ENCODE data around the gene WWOX.
A peak's percentile ranks its signal among the peaks of the same experiment; 100 is the strongest.

Gene WWOX

GRCh38 chr16:78770353-78771091 is 671.1 kb downstream of the WWOX start:
- DNase-seq (ENCODE audit: low spot score) = peak; percentile 42

DNA sequence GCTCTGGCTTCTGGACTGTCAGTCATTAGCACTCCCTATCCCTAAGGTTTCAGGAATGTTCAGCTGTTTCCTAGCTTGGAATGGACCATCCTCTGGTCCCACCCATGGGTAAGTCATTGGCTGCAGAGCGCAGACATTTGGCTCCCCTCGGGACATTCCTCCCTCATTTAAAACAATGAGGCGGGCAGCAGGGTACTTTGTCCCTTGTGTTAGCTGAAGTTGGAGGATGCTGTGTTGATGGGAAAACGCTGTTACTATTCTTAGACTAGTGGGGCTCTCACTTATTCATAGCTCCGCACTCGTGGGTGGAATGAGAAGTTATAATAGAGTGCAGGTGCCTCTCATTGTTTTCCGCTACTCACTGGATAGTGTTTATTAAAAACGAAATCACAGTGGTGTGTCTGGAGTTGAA is 673.8 kb downstream of the WWOX start:
- no peak for DNase-seq (ENCODE audit: low spot score)

DNA sequence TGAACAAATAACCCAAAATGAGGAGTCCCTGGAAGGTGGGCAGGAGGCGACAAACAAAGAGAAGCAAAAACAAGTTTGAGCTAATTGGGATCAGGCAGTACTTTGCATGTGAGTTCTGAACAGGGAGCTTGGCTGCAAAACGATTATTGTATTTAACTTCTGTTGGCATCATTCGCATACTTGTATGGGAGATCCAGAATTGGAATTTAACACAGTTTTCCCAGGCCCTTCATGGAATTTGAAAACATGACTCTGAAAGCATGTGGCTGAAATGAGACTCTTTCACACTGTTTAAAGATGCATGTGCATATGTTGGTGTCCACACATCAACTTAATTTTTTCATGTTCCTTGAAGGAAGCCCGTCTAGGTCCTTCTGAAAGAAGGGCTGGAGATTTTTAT is 674.3 kb downstream of the WWOX start:
- DNase-seq (ENCODE audit: low spot score) = no peak

DNA sequence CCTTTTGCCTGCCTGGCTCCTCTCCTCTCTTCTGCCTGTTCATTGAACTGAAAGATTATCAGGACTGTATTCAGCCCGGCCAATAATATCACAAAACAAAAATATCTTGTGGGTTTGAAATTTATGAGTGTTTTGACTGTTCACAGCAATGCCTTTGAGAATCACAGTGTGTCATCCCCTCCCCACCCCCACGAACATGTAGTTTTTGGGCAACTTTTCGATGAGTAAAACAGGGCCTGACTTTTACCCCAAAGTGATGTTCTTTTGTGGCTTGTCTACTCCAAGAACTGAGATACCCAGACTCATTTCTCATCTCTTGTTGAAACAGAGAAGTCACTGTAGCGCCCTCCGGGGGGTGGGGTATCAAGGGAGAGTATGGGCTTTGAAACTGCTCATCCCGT is 675.7 kb downstream of the WWOX start:
- DNase-seq (ENCODE audit: low spot score) = no peak

- no peak for DNase-seq (ENCODE audit: low spot score)
Measured at GRCh38 chr16:78778101-78779004, 678.9 kb downstream of the WWOX start.

GRCh38 chr16:78780808-78781207 is 681.4 kb downstream of the WWOX start:
- no peak for DNase-seq (ENCODE audit: low spot score)

DNA sequence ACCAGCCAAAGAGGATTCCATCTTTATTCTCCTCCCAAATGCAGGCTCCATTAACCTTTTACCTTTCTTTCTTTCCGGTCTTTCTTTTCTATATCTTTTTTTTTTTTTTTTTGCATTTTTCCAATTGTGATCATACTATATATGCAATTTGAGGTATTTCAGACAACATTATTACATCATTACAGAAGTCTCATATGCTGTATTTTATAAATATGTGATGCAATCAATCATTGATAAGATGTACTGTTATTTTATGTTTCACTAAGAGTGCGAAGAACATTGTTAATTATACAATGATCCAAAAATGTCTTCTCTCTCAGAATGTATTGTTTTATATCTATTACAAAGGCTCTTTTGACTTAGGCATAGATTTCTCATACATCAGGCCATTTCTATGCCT is 683.1 kb downstream of the WWOX start:
- DNase-seq (ENCODE audit: low spot score) = no peak

DNA sequence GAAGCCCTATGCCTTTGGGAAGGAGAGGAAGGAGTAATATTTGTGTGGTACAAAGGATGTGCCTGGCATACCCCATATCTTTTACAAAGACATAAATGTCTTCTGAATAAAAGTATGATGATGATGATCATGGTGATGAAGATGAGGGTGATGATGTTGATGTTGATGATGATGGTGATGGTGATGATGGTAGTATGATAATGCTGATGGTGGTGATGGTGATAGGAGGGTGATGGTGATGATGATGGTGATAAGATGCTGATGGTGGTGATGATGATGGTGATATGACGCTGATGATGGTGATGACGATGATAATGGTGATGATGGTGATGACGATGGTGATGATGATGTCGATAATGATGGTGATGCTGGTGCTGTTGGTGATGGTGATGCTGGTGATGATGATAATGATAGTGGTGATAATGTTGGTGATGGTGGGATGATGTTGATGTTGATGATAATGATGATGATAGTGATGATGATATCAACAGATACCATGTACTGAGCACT is 684.2 kb downstream of the WWOX start:
- DNase-seq (ENCODE audit: low spot score) = no peak

DNA sequence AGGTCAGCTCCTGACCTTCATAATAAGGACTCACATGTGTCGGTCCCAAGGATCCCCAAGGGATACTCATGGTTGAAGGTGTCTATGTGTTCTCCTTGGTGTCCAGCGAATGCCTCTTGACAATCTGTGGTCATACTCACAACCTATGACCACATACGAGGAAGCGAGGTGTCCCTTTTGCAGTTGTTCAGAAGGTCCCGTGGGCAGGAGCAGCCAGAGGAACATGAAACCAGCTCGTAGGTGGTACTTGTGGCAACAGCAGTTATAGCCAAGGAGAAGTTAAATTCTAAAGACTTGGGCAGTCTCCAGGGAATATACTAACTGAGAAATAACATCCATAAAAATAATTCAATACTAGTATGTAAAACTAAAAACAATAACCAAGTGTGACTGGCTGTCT is 685.3 kb downstream of the WWOX start:
- DNase-seq (ENCODE audit: low spot score) = no peak

DNA sequence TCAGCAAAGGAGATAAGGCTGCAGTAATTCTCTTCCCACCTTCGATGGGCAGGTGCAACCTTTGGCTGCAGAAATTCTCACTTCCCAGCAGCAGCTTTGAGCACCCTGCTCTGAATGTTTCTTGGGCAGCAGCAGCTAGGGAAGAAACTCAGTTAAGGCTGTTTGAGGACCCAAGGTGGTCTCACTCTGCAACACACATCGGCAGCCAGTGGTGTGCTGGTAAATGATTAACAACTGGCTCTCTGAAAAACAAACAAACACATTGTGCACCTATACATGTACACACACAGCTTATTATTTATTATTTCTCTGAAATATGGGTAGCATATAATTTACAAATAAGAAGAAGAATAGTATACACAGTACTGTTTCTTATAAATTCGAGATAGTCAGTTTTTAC is 685.8 kb downstream of the WWOX start:
- no peak for DNase-seq (ENCODE audit: low spot score)

GRCh38 chr16:78786635-78787034 is 687.2 kb downstream of the WWOX start:
- DNase-seq (ENCODE audit: low spot score) = no peak

DNA sequence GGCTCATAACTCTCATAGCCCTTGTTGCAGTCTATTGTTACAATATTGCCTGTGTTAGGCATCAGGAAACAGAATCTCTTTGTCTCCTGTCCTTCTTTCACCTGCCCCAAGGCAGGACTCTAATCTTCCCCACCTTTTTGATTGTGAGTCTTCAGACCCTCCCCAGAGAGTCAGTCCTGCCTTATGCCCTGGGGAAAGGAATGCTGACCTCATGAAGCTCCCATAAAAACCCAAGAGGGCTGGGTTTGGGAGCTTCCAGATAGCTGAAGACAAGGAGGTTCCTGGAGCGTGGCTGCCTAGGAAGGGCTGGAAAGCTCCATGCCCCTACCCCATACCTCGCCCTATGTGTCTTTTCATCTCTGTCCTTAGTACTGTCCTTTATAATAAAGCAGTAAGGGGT is 688.8 kb downstream of the WWOX start:
- DNase-seq (ENCODE audit: low spot score) = no peak

DNA sequence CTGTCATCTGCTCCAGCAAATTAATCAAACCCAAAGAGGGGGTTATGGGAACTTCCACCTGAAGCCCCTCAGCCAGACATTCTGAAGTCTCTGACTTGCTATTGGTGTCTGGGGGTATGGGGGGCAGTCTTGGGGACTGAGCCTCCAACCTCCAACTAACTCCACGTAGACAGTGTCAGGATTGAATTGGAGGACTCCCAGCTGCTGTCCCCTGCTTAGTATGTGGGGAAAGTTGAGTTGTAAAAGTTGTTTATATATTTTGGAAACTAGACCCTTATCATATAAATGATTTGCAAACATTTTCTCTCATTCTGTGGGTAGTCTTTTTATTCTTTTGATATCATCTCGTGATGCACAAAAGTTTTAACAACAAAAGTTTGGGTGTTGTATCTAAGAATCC is 689.2 kb downstream of the WWOX start:
- no peak for DNase-seq (ENCODE audit: low spot score)

DNA sequence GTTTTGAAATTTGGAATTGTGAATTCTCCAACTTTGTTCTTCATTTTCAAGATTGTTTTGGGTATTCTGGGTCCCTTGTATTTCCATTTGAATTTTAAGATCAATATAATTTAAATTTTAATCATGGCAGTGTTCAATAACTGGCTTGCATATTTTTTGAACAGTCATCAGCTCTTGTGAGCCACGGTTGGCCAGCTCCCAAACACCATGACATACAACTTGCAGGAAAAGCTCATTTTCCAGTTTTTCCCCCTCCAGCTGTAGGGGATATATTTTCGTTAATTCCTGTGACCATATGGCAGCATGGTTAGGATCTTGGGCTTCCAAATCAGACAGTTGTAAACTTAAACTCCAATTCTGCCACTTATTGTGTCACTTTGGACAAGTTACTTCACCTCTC is 690.1 kb downstream of the WWOX start:
- no peak for DNase-seq (ENCODE audit: low spot score)

DNA sequence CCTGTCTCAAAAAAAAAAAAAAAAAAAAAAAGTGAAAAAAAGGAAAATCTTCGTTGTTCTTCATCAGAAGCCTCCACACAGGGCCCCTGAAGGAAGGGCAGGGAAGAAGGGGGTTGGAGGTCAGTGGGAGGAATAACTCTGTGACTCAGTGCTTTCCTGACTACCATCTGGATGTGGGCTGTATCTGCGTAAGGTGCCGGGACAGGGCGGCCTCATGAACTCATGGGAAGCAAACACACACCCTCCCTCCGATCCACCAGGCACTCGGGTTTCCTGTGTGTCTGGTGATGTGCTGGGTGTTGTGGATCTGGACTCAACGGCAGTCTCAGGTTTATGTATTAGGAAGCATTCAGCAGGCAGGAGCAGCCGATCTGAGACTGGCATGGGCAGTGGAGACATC is 691.6 kb downstream of the WWOX start:
- no peak for DNase-seq (ENCODE audit: low spot score)

GRCh38 chr16:78791926-78792325 is 692.5 kb downstream of the WWOX start:
- no peak for DNase-seq (ENCODE audit: low spot score)

DNA sequence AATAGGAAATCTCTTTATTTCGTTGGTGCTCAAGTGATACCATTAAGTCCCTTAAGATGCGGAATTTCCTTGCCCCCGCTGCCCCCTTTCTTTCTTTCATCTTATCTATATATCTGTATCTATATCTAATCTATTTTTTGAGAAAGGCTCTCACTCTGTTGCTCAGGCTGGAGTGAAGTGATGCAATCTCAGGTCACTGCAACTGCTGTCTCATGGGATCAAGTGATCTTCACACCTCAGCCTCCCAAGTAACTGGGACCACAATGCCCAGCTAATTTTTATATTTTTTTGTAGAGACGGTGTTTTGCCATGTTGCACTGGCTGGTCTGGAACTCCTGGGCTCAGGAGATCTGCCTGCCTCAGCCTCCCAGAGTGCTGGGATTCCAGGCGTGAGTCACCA is 693.5 kb downstream of the WWOX start:
- no peak for DNase-seq (ENCODE audit: low spot score)

DNA sequence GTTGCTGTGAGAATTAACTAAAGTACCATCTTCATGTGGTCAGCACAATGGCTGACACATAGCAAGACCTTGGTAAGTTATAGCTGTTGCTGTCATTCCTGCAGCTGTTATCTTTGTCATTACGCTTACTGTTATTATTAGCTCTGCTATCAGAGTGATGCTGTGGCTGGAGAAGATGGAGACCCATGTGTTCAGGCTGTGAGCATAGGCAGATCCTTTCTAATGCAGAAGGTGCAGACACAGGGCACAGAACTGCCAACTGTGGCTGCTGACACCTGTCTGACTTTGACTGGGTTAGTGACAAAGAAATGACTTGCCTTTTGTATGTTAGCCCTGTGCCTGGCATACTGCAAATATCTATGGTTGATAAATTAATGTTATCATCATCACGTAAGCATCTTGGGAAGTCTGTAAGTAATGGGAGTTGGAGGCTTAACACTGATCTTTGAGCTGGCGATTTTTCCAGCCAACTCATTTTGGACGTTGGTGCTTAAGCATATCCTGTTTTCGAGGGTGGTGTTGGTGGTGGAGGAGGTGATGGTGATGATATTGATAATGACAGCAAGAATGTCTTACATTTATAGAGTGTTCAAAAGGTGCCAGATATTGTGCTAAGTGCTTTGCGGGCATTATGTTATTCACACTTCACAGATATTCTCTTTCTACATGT is 695.3 kb downstream of the WWOX start:
- DNase-seq (ENCODE audit: low spot score) = no peak

DNA sequence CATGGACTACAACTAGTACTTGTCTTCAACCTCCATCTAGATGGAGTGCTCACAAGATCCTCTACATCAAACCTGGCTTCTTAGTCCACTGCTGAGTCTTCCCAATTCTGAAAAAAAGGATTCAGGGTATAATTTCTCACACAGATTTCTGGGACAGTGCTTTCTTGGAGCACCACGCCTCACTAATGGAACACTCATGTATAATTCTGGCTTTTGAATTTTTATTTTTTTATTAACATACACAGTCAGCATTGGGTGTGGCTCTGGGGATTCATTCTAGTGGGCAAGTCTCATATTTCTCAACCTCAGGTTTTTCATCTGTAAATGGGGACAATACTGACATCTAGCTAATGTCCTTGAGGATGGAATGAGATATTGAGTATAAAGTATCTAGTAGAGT is 696.0 kb downstream of the WWOX start:
- DNase-seq (ENCODE audit: low spot score) = no peak

DNA sequence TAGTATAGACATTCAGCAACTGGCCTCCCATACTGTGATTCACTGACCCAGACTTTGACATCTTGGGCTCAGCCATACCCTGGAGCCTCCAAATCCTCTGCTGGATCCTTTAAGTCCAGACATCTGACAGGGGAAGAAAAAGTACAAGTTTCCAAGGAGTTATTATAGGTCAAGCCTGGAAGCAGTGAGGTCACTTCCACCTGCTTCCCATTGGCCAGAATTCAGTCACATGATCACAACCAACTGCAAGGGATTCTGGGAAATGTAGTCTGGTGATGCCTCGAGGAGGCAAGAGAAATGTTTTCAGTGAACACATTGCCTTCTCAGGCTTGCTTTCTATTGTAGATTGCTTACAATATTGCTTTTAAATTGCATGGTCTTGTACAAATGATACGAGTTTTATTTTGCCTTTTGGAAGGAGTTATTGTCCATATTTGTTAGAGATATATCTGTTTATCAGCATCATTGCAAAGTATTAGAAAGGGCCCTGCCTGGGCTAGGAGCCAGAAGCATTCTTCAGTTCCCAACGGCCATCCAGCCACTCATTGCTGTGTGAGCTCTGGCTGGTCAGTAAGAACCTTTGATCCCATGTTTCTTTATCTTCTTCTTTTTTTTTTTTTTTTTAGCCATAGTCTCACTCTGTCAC is 696.9 kb downstream of the WWOX start:
- DNase-seq (ENCODE audit: low spot score) = peak; percentile 53

DNA sequence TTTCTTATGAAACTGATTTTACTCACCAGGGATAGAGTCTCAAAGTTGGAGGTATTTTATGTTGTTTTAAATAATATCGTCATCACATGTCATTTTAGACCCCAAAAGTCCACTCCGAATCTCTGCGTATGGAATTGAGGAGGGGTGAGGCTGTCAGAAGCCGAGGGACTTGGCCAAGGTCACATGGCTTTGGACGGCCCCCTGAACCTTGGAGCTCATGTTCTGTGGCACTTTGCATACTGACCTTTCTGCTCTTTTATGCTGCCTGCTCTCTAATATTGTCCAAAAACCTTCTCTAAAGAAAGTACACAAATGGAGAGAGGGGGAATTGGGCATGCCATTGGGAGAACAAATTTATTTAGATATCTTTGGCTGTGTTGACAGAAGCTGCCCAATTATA is 700.0 kb downstream of the WWOX start:
- no peak for DNase-seq (ENCODE audit: low spot score)

- no peak for DNase-seq (ENCODE audit: low spot score)
Measured at GRCh38 chr16:78800523-78800922, 701.1 kb downstream of the WWOX start.

All from kidney capillary endothelial cell (primary cell).